Lower leg skin (tissue), 3 donors: ENCODE results near the gene MED9.

Experiments used
- POLR2A ChIP-seq, 2 donors: fragments of 450-650 bp; IDR thresholded peaks; one replicate each; pipeline ENCODE4 v1.6.1; 2016 to 2017; ENCODE audit warnings: antibody characterized with exemption in 2 of 2, mild to moderate bottlenecking in 1 of 2, moderate library complexity in 1 of 2
- TF ChIP-seq, protein P1 (sequence below), 3 donors: fragments of 450-650 bp; IDR thresholded peaks; one replicate each; pipeline ENCODE4 v1.5.1; 2016; ENCODE audit warnings: antibody characterized with exemption in 3 of 3, mild to moderate bottlenecking in 3 of 3, moderate library complexity in 2 of 3

DNA sequence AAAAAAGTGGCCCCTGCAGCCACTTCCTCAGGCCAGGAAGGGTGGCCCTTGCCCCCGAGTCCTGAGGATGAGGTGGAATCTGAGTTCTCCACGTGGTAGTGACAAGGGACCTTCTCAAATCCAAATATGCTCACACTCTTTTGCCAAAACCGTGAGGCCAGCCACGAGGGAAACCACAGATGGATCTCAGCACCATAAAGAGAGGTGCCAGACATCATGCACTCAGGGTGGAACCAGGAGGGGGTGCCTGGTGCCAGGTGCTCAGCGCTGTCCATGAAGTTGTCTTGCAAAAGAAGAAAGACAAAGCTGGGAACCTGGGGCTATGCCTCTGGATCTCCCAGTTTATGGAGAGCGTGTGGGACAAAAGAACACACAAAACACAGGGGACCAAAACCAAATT, 45.2 kb upstream of the MED9 start:
- TF ChIP-seq, protein P1, sequence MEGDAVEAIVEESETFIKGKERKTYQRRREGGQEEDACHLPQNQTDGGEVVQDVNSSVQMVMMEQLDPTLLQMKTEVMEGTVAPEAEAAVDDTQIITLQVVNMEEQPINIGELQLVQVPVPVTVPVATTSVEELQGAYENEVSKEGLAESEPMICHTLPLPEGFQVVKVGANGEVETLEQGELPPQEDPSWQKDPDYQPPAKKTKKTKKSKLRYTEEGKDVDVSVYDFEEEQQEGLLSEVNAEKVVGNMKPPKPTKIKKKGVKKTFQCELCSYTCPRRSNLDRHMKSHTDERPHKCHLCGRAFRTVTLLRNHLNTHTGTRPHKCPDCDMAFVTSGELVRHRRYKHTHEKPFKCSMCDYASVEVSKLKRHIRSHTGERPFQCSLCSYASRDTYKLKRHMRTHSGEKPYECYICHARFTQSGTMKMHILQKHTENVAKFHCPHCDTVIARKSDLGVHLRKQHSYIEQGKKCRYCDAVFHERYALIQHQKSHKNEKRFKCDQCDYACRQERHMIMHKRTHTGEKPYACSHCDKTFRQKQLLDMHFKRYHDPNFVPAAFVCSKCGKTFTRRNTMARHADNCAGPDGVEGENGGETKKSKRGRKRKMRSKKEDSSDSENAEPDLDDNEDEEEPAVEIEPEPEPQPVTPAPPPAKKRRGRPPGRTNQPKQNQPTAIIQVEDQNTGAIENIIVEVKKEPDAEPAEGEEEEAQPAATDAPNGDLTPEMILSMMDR (IDR thresholded peaks at IDR 0.05): no peak
- no peak for TF ChIP-seq POLR2A (IDR thresholded peaks at IDR 0.05)
